ENCODE measurements around the gene CCBE1.
"Not testable (repeated sequence)": the region's sequence is repeated elsewhere in the genome, so short reads cannot be mapped to it uniquely, and the experiment has no call there.

Gene CCBE1

DNA sequence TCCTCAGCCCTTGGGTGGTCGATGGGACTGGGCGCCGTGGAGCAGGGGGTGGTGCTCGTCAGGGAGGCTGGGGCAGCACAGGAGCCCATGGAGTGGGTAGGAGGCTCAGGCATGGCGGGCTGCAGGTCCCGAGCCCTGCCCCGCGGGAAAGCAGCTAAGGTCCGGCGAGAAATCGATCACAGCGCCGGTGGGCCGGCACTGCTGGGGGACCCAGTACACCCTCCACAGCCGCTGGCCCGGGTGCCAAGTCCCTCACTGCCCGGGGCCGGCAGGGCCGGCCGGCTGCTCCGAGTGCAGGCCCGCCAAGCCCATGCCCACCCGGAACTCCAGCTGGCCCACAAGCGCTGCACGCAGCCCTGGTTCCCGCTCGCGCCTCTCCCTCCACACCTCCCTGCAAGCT lies 16.9 kb upstream of the CCBE1 start:
- not testable (repeated sequence) for DNase-seq

DNA sequence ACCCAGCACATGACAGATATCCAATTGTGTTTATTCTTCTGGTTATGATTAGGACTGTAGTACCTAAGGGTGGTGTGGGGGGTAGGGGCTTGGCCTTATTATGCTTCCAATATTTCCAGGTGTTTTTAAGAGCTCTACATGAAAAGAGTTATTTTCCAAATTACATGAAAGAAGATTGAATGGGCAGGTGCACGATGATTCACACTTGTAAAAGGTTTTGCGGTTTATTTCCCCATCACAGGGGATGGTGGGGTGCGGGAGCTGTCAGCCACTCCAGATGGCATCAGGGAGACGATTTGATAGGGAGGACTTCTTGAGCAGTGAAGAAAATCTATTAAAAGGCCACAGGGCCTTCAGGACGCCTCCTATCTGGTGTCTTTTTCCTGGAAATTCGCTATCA lies 15.1 kb upstream of the CCBE1 start:
- no peak for DNase-seq

DNA sequence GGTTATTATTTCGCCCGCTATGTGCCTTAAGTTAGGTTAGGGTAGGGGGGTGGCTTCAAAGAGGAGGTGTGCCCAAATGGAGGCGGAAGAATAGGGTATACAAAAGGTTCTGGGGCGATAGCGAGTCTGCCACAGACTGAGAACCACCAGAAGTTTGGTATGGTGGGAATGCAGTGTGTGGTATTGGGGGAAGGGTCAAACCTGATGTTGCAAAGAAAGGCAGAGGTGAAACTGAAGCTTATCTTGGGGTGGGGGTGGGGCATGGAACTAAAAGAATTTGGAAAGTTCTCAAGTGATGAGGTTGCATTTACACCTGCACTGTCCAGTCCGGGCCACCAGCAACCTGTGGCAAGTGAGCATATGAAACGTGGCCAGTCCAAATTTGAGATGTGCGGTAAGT lies 11.8 kb upstream of the CCBE1 start:
- DNase-seq, result no peak

DNA sequence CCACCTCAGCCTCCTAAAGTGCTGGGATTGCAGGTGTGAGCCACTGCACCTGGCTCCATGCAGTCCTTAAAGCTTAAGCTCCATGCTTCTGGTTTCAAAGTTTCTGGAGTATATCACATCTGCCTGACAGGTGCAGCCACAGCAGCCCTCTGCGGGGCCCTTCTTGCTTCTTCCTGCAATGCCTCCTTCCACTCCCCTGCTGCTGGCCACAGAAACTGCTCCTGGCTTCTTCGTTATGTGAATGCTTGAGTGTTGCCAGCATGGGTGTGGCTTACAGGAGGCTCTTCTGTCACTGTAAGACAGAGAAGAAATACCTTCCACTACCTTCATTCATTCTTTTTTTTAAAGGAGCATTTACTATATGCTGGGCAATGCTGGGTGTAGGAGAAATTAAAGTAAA lies 10.1 kb upstream of the CCBE1 start:
- DNase-seq, result no peak

DNA sequence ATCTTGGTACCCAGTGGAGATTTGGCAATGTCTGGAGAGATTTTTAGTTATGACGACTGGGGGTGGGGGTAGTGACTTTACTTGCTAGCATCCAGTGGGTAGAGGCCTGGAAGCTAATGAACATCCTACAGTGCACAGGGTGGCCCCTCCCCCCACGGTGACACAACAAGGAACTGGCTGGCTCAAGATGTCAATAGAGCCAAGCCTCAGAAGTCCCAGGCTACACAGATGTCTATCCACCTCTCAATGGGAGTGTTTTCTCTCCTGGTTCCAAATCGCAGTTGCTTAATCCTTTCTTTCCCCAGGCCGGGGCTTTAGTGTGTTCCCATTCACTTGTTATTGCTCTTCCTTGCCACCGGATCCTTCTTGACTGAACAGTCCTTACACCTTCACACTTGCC lies 9.3 kb upstream of the CCBE1 start:
- DNase-seq, result no peak

DNA sequence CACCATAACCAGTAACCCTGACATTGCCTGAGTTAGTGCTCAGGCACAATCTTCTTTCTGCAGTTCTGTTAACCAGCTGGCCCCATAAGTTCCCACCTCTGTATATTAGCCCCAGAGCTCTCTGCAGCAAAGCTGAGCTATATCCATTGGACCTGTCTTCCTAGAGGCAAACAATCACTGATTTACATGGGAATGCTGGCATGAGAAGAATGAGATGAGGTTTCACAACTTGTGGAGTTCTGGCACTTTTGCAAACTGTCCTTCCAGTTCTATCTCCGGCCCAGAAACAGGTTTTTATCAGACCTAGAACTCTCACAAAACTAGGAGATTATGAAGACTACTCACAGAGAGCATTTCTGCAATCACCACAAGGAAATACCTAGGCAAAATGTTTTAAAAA lies 7.9 kb upstream of the CCBE1 start:
- DNase-seq, result no peak

DNA sequence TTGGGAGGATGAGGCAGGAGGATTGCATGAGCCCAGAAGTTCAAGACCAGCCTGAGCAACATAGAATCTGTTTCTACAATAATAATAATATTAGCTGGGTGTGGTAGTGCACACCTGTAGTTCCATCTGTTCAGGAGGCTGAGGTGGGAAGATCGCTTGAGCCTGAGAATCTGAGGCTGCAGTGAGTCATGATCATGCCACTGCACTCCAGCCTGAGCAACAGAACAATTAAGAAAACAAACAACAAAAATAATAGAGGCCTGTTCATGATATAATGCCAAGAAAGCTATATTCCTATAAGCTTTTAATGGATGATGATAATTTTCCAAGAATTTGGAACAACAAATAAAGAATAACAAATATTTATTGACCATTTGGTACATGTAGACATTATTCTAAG lies 6.9 kb upstream of the CCBE1 start:
- no peak for DNase-seq

DNA sequence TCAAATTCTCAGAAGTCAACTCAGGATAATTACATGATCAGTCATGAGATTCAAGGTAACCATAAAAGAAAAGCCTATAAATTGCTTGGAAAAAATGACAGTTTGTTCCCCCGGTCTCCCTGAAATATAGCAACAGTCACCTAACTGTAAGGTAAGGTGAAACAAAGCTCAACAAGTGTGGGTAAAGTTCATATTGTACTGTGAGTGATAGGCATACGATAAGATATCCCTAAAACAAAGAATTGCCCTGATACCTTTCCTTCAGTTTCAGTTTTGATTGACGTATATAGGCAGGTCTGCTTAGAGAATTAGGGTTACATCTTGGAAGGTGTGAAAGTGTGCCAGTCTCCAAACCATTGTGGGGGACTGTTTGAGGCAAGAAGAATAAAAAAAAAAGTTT lies 4.0 kb upstream of the CCBE1 start:
- no peak for DNase-seq

DNA sequence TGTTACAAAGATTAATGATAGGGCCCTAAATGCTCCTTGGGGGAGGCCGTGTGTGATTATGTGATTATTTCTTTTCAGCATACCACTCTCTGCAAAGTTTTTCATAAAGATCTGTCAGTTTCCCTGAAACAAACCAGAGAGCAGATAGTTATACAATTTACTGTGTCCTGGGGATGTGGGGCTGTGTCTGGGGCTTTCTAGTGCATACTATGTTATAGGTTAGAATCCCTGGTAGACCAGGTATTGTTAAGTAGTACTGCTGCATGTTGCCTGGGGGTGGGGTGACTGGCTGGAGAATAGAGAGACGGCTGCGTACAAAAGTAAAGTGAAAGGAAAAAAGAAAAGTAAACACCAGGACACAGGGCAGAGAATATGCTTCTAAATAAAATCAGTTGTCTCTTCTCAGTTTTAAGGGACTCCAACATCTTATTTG lies 3.3 kb upstream of the CCBE1 start:
- DNase-seq, result no peak

DNA sequence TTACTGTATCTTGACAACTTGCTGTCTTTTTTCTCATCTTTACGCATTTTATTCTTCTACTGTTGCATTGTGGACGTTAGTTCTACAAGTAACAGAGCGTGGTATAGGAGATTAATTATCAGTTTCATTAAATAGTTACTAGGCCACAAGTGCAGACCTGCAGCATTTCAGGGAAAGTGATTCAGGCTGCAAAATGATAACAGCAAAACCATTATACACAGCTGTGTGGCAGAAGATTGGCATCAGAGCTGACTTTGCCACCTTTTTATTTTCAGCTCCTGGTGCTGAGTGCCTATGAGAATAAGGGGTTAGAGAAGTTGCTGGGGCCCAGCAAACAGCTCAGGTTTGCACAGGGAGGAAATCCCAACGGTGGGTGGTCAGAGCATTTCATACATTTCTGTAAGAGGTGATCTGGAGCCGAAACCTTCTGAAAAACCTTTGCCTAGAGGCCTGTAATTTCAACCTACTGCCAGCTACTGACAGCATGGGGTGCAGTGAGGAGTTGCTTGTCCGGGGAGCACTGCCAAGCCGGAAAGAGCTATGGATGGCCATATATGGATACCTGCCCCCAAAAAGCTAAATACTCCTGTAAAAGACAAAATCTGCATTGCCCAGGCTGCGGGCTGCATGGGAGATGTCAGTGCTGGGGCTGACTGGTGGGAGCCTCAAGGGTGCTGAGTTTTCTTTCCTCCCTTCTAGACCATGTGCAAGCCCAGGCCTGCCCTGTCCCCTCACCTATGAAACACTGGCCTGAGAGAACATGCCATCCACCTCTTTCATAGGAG lies 2.7 kb upstream of the CCBE1 start:
- DNase-seq, result no peak

DNA sequence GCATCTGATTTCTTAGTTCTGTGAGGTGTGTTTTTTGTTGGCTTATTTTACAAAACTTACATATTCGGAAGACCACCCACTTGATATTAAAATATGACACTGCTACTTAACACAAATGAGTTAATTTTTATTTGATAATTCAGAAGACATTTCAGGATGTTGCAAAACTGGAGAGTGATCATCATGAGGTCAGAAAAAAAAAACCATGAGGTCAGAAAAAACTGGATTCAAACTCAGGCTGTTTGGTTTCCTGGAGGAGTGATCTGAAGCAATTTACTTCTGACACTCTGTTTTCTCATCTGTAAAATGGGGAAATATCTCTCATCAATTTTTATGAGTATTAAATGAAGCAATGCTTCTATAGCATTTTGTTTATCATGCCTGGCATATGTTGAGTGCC lies 1.8 kb upstream of the CCBE1 start:
- DNase-seq, result no peak

DNA sequence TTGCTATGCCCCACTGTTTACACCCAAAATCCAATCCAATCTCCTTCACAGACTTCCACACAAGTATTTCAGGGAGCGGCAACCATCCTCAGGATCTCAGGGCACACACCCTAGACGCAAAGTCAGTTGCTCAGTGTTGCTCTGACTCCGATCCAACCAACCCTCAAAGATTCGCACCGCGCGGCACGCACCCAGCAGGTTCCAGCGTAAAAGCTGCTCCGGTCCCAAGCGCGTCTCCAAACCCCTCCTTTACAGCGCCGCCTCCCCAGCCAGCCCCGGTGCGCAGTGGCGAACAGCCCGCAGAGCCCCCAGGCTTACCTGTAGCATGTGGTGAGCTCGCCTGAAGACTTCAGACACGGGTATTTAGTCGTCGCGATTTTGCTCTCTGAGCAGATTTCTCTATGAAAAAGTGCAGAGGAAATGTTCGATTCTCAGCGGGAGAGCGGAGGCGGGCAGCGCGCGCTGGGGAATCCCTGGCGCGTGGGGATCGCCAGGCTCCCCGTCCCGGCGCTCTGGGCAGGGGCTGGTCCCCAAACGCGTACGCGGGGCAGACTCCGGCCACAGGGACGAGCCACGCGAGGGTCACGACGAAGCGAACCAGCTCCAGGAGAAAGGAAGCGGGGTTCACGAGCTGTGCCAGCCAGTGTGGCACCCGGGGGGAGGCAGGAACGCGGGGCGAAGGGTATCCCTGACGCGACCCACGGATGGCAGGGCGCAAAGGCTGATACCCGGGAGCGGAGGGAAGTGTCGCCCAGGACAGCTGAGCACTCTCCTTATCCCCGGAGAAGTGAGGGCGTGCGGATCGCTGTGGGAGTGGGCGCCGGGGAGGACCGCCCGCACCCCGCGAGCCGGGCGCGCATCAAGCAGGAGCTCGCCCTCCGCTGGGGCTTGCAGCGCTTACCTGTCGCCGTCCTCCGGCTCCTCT lies 650 bp downstream of the CCBE1 start:
- DNase-seq, result no peak

DNA sequence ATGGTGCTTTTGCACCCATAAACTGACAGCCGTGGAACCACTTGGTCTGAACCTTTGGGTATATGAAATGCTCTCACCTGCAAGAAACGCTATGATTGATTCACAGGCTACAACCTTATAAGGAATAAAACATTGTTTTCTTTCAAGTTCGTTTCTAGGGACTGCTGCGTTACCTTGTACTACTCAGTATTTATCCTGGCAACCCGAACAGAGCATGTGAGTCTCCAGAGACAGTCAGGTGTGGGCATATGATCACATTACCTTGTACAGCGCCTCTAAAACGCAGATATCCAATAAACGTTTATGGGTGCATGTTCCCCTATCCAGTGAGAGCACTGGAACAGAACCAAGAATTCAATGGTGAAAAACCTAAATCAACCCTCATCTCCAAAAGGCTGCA lies 1.7 kb downstream of the CCBE1 start:
- no peak for DNase-seq

DNA sequence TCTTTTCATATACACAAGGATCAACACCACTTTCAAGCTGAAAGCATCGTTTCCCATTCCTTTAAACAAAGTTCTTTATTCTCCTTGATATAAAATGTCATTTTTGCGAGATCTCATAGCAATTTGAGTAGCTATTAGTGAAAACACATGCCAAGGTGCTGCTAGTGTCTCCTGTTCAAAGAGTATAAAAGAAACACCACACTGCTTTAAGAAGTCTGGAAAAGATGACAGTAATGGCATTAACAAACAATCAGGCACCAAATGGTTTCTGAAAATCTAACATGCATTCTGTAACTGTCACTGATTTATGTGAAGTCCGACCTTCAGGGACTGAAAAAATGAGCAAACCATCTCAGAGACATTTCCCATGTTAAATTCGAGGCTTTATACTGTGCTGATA lies 2.4 kb downstream of the CCBE1 start:
- no peak for DNase-seq

DNA sequence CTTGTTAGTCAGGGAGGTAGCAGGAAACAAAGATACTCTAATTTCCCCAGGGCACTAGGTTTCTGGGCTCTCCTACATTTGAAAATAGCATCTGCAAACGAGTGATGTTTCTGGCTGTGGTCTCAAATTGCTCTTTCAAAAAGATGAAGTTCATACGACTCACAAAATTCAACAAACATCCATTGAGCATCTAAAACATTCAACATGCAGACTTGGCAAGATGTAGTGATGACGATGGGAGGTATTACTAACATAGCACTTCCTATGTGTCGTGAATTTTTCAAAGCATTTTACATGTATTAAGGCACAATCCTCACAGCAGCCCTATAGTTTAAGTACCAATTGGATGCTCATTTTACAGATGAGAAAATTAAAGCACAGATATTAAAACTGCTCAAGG lies 5.2 kb downstream of the CCBE1 start:
- DNase-seq, result no peak

DNA sequence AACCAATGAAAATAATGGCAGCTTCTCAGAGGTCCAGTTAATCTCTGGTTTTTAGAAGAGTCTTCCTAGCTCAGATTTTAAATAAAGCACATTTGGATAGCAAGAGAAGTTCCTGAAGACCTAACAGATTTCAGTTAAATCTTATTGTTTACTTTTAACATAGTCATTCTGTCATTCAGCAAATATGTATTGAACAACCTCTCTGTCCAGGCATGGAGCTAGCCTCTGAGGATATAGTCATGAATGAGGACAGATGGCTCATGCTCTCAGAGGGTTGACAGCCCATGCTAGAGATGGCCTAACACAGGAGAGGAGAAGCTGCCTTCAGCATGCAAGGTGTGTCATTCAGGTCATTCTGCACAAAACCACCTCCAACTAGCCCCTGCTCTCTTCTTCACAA lies 6.2 kb downstream of the CCBE1 start:
- no peak for DNase-seq

DNA sequence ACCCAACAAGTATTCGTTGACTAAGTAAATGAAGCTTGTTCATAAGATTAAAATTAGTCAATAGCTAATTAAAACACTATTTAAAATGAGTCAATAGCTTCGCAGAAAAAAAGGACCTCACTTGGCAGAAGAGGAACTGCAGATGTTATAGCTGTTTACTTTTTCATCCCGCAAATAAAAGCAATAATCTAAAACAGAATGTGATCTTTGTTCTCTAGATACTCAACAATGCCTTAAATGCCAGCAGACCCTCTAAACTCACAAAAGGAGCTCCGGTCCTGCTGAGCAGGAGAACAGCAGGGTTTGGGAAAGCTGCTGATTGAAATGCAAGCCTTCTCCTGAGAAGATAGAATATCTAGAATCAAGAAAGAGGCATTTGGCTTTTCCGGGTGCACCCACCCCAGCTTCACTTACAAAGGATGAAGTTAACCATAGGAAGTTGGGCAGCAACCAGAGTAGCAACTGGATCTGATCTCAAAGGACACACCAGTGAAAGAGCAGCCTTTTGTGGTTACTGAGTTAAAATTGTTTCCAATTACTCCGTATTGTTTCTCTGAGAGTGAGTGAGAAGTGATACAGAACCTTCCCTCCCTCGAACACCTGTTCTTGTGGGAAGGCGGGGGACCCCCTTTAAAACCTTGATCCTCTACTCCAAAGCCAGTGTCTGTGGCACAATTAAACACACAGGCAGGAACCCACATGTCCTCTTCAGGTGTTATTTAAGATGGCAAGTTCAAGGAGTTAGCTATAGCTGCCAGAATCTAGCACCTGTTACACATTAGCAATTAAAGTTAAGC lies 6.8 kb downstream of the CCBE1 start:
- DNase-seq, result no peak

DNA sequence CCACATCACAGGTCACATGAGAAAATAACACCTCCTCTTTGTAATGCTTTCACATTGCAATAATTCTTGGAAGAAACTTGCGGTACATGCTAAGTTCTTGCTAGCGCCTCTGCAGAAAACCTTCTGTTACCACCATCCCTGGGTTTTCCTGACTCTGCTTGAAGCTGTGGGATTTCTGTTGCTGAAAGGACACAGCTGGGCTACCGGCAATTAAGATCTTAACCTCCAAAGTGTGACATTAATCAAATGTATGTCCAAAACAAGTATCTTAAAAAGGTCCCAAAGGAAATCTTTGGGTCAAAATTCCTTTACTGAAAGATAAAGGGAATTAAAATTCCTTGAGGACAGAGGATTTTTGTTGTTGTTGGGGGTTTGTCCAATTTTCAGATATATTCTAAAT lies 7.5 kb downstream of the CCBE1 start:
- no peak for DNase-seq

DNA sequence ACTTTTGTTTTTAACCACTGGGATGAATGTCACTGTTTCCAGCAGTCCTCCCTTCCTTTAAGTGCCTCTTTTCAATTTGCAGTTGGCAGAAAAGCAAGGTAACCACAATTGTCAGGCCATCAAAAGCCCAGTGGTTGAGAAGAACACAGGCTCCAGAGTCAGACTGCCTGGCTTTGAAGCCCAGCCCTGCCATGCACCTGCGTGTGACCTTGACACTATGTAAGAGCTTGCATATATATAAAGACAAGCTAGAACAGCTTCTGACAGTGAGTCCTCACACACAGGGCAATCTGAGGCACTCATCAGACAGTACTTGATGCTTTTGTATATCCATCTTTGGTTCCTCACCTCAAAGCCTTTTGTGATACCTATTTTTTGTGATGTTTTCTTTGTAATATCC lies 11.0 kb downstream of the CCBE1 start:
- DNase-seq, result no peak

DNA sequence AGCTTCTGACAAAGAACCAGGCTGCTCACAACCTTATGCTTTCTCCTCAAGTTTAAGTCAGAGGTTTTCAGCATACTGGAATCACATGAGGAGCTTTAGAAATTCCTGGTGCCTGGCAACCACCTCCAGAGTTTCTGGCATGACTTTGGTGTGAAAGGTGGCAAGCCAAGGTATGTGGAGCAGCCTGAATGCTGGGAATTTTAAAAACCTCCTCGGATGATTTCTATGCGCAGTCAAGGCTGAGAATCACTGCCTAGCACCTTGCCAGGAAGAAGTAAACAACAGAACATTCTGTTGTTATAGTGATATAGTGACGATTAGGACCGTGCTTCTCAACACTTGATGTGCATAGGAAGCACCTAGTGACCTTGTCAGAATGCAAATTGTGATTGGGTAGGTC lies 11.7 kb downstream of the CCBE1 start:
- DNase-seq, result no peak

DNA sequence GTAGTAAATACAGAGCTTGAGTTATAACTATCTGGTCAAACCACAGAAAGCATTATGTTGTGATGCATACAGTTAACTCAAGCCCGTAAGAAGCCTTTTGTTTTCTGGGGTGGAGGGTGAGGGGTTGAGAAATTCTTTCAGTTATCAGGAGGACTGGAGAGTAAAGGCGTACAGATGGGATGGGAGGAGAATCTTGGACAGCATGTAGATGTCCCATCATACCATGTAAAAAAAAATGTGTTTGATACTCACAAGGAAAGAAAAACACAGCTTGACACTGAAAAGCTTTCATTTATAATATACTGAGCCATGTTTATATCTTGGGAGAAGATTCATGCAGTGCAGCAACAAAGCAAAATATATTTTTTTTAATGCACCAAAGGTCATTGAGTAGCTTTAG lies 12.4 kb downstream of the CCBE1 start:
- no peak for DNase-seq

DNA sequence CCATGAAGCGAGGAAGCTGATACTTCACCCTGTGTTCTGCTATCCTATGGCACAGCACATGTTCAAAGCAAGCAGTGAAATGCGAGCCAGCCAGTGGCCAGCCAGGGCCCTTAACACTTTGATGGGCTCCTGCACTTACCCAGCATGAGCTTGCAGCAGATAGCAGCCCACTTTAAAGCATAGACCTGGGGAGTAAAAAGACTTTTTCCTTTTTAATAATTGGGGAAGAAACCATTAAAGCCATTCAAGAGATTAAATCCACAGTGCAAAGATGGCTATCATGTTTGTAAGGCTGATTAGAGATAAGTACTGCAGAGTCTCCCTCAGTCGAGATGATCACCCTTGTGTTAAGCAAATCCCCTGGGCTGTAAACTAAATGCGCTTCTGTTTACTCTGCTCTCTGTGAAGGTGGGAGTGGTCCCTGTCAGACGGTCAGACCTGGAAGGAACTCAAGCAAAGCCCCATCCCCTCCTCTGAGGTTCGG lies 15.7 kb downstream of the CCBE1 start:
- no peak for DNase-seq

DNA sequence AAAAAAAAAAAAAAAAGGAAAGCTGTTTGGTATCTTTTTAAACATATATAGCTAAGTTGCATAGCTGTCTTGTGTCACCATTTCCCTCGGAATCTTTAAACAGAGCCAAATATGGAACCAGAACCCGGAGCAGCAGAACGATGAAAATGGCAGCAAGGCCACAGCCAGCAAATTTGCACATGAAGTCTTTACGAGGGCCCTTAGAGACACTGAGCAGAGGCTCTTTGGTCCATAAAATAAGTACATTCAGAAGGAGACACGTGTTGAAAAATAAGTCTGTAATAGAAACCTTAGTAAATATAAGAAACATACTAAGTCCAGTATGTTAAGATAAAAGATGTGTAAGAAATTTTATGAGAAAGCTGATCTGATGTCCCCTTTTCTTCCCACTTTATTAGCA lies 16.2 kb downstream of the CCBE1 start:
- DNase-seq, result no peak
